Measurements from ENCODE around the gene C2CD4D.
A peak's percentile ranks its signal among the peaks of the same experiment; 100 is the strongest.

The C2CD4D gene

DNA sequence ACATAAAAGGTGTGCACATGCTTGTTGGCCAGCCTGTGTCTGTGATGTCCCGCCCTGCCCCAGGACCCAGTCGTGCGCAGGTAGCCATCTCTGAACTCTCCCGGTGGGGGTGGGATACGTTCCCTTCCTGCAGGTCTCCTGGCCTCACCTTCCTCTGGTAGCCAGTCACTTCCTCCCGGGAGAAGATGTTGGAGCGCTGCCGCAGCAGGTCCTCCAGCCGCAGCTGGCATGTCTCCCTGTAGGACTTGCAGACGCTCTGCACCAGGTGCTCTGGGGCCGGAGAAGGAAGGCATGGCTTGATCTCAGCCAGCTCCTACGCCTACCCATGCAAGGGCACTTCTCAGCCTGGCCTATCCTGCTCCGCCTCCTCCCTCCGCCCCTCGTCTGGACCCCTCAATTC, 25.2 kb downstream of the C2CD4D start:
- no peak for DNase-seq (ENCODE audit: low spot score)

DNA sequence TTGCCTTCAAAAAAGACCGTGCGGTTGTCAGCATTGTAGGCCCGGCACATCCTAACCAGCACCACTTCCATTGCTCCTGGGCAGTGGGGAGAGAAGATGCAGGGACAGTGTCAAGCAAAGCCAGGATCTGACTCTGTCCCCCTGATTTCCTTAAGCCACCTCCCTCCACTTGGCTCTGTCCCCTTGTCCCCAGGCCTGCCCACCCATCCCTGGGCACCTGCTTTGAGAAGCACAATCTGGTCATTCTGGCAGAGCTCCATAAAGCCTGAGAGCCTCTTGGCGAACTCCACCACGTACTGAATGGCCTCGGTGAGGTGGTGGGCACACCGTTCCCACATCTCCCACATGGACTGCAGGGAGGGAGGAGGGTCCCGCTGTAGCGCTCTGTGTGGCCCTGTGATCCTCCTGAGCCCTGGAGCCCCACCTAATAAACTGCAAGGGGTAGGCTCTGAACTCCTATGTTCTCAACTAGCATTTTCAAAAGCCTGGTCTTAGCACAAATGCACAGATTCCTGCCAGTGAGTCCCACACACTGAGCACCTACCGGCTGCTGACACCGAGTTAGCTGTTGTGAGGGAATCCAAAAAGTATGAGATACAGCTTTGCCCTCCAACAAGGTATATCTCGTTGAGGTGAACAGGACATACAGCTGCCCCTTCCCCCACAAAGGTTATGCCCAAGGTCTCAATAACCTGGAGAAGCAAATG, 26.2 kb downstream of the C2CD4D start:
- no peak for DNase-seq (ENCODE audit: low spot score)

- DNase-seq (ENCODE audit: low spot score), result no peak
These were observed 28.4 kb downstream of the C2CD4D start for GRCh38 chr1:151811181-151811580.

GRCh38 chr1:151809985-151810556, 29.5 kb downstream of the C2CD4D start:
- no peak for DNase-seq (ENCODE audit: low spot score)

DNA sequence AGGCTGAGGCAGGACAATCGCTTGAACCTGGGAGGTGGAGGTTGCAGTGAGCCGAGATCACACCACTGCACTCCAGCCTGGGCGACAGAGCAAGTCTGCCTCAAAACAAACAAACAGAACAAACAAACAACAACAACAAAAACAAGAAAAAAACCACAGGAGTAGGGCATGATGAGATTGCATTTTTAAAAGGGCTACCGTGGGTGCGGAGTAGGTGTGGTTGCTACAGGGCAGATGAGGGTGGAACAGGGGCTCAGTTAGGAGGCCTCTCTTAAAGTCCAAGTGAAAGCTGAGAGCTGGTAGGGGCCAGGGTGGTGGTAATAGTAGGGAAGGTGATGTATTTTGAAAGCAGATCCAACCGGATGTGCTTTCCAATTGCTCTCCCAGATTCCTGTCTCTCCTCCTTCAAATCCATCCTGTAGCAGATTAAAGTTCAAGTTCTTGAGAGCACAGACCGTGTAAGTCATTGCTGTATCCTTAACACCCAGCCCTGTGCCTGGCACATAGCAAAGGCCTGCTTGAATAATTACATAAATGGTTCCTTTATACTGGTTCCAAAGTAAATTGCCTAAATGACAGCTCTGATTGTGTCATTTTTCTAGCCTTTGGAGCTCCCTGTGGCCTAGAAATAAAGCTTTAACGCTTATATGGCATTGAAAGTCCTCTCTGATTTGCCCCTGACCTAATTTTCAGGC, 30.2 kb downstream of the C2CD4D start:
- DNase-seq (ENCODE audit: low spot score), result no peak

DNA sequence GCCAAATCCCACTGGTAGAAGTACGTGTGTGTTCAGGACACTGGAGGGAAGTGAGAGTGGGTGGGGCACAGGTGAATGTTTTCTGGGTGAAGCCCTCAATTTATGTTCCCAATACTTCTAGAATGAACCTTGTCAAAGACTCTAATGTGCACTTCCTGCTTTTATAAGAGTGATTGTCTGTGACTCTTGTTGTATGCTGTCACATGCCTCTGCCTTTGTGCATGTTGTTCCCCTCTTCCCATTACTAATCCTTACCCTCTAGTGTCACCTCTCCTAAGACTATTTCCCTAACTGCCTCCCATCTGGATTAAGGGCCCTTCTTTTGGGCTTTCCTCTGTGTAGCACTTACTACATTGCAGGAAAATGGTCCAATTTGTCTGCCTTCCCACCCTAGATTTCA, 31.9 kb downstream of the C2CD4D start:
- no peak for DNase-seq (ENCODE audit: low spot score)

DNA sequence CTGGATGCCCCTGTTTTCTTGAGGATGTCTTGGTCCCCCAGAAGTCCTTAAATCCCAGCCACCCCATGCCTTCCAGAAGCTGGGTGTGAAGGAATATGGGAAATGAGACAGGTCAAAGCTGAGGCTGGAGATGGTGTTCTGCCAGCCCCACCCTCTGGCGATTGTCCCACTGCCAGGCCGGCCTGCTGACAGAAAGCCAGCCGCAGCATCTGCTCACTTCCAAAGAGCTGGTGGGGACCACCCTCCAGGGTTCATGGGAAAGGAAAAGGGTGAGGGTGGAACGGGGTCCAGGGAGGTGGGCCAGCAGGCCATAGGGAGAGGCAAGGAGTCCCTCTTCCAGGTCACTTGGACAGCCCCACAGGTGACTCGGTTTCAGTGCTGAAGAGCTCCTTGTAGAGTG, 32.5 kb downstream of the C2CD4D start:
- DNase-seq (ENCODE audit: low spot score), result no peak

- no peak for DNase-seq (ENCODE audit: low spot score)
These were observed 33.5 kb downstream of the C2CD4D start for GRCh38 chr1:151806170-151806569.

- no peak for DNase-seq (ENCODE audit: low spot score)
These were observed 34.4 kb downstream of the C2CD4D start, which contains the start of gene LINGO4 for GRCh38 chr1:151805066-151805820. Gene LINGO4, minus strand, starts transcription at chr1:151805419. Its CDS starts 2,715 bp downstream, at chr1:151802704.

DNA sequence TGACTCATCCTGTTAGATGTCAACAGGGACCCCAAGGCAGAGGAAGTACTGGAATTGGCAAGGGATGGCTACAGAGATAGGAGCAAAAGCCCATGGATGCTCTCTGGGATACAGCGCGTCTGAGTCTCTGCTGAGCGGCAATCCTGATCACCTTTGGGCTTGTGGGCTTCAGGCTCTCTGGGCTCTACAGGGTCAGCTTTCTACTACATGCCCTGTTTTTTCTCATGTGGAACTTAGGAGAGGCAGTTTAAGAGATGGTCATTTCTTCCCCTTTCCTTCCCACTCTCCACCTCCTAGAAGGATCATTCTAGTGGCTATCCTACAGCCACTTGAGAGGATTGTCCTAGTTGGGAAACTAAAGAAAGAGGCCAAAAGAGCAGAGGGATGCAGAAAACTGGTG, 35.7 kb downstream of the C2CD4D start:
- no peak for DNase-seq (ENCODE audit: low spot score)

- no peak for DNase-seq (ENCODE audit: low spot score)
These were observed 36.5 kb downstream of the C2CD4D start for GRCh38 chr1:151803164-151803563.

DNA sequence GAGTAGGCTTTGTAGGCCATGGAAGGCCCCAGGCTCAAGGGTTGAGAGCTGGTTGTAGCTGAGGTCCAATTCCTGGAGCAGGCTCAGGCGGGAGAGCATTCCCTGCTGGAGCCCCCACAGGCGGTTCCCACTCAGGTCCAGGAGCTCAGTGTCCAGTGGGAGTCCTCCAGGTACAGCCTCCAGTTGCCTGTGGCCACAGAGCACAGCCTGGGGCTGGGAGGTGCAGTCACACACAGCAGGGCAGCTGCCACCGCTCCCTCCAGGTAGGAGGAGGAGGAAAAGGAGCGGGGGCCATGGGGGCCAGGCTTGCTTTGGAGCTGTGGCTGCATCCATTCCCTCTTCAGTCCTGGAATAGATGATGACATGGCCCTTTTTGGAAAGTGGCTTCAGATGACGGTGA, 37.2 kb downstream of the C2CD4D start:
- no peak for DNase-seq (ENCODE audit: low spot score)

DNA sequence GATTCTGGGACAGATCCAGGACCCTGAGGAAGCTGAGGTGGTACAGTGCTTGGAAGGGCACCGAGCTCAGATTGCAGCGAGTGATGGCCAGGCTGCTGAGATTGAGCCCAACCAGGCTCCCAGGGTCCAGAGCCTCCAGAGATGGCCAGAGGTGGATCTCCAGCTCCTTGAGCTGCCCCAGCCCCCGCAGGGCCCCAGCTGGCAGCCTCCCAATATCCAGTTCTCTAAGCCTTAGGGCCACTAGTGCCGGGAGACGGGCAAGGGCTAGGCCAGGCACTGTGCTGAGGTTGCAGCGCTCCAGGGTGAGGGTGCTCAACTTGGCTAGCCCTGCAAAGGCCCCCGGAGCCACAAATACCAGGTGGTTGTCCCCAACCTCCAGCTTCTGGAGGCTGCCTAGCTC, 37.8 kb downstream of the C2CD4D start:
- DNase-seq (ENCODE audit: low spot score), result no peak

DNA sequence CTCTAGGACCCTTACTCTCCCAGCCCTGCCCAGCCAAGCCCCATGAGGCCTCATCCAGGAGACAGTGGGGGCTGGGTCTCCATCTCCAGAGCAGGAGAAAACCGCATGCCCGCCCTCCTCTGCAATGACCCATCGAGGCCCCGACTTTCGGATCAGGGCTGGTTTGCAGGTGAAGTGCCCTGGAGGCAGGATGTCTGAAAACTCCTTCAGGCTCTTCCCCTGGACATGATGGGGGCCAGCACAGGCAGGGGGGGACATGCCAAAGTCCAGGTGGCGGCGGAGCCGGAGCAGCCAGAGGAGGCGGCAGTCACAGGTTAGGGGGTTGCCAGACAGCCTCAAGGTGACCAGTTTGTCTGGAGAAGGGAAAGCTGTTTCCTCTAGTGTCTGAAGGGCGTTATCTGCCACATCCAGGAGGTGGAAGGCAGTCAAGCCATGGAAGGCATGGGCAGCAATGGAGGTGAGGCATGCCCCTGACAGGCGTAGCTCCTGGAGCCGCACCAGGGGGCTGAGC, 38.3 kb downstream of the C2CD4D start:
- no peak for DNase-seq (ENCODE audit: low spot score)

- DNase-seq (ENCODE audit: low spot score), result no peak
These were observed 38.8 kb downstream of the C2CD4D start for GRCh38 chr1:151800830-151801229.

- no peak for DNase-seq (ENCODE audit: low spot score)
These were observed 40.2 kb downstream of the C2CD4D start for GRCh38 chr1:151799179-151800022.

DNA sequence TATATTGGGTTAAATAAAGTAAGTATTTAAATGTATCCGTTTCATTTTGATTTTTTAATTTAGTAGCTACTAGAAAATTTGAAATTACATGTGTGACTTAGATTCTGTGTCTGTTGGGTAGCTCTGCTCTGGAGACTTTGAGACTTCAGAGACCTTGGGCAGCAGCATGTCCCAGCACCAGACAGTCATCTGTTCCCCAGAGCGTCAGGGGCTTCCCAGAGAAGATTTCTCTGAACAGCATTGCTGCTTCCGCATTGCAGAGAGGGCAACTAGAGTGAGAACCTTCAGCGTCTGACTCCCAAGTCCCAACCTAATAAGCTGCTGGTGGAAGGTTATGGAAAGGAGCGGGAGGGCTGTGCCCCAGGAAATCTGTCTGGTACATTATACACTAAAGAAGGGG, 41.0 kb downstream of the C2CD4D start:
- DNase-seq (ENCODE audit: low spot score), result no peak

DNA sequence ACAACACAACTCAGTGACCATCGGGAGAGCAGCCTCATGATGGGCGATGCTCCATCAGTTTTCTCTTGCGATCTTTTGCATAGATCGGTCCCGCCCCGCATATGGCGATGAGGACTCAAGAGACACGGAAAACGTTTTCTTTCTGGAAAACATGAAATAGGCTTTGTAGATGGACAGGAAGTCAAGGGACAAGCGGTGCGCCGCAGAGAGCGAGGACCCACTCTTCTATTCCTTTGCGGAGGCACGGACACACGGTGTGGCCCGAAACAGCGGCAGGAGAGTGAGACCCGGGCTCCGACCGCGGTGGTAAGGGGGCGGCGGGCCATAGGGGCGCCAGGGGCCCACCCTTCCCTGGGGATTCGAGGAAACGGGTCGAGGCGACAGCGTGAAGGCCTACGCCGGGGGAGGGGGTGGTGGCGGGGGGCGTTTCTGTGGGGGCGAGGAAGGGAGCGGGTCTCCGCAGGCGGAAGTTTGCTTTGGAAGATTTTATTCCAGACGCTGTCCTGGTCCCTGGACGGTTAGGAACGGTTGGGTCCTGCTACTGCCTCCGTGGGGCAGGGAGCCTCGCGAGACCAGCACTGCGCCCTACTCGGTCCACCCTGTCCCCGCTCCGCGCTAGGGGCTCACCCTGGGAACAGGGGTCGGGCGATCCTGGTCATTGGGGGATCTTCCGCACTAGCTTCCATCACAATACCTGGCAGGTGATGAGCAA, 48.5 kb downstream of the C2CD4D start:
- peak; percentile 15 for DNase-seq (ENCODE audit: low spot score)

DNA sequence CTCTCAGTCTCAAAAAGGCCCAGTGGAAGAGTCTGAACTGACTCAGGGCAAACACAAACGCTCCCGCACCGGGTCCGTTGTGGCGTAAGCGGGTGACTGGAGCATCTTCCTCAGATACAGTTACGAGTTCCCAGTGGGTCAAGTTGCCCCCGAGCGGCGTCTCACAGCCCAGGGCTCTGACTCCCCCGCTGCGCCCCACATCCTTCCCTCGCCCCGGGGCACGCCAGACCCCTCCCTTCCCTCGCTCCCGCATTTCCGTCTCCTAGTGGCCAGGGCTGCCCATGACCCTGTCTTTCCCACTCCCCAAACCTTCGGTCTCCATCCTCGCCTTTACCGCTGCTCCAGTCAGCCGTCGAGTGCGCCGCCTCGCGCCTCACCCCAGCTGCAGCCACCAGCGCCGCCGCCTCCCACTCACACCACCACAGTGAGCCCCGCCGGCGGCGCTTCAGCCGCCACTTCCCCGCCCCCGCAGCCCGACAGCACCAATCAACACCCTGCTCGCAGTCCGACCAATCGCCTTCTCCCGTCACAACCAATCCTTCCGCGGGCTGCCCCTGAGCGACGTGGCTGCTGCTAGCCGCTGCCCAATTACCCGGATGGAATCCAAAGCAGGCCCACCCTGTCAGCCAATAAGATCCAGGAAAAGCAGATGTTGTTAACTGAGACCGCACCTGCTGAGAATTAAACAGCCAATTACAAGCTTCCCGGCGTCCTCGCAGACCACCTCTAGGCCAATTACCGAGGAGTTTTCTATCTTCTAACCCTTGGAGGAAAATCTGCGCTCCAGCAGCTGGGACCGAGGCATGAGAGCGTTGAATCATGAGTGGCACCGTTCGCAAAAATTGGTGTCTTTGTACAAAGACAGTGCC, 49.3 kb downstream of the C2CD4D start, which contains the start of gene TDRKH:
Gene TDRKH, minus strand, starts transcription at position 430 of the 869 bp plus-strand sequence. CDS start 7,478 bp downstream, outside the sequence.
- DNase-seq (ENCODE audit: low spot score), result peak; percentile 99

Measured in kidney capillary endothelial cell (primary cell).